Right lung (tissue), 10 donors: ENCODE results near the gene ZMPSTE24. TPM values are rescaled to one million over a fixed set of nuclear protein-coding genes. Genes with fewer than 3 reads are reported as not detected.
A peak's percentile ranks its signal among the peaks of the same experiment; 100 is the strongest.
"Not testable (repeated sequence)": the region's sequence is repeated elsewhere in the genome, so short reads cannot be mapped to it uniquely, and the experiment has no call there.

Experiments
- DNase-seq, 2 donors: peaks; one replicate each; pipeline ENCODE4 v3.0.0-alpha.2; 2013
- long read RNA-seq, 8 donors: transcript quantifications; one replicate each; lab custom pipeline, GENCODE V29; 2026
- polyA plus RNA-seq, 5 donors: library from polyadenylated mRNA; unstranded; fragments of 120-200 nt; gene quantifications; one replicate each; pipeline versions ENCODE4 v1.2.1 to v1.2.3, GENCODE V29; 2013; ENCODE audit warnings: inconsistent platforms in 1 of 5, low replicate concordance in 1 of 5; ENCODE audit not compliant: insufficient read length in 5 of 5, insufficient read depth in 1 of 5

Gene ZMPSTE24
- 10 to 100 TPM; 39.8 to 56.5 (median 44.4) TPM for polyA plus RNA-seq
- long read RNA-seq, donor 1, transcript ZMPSTE24-201 (10 exons, 3,108 nt), result major isoform, 10 of 17 reads
- long read RNA-seq, donor 1, transcript ZMPSTE24-203 (2 exons, 530 nt), result minor isoform, 7 of 17 reads
- long read RNA-seq, donor 1, partial matches to known transcripts, result 0 of 17 reads
- long read RNA-seq, donor 1, other reads (novel, unspliced or antisense), result 0 of 17 reads
- long read RNA-seq, donor 2, transcript ZMPSTE24-201 (10 exons, 3,108 nt), result major isoform, 9 of 12 reads
- long read RNA-seq, donor 2, partial matches to known transcripts, result 0 of 12 reads
- long read RNA-seq, donor 2, other reads (novel, unspliced or antisense), result 0 of 12 reads
- long read RNA-seq, donor 3, transcript ZMPSTE24-201 (10 exons, 3,108 nt), result major isoform, 10 of 14 reads
- long read RNA-seq, donor 3, partial matches to known transcripts, result 0 of 14 reads
- long read RNA-seq, donor 3, other reads (novel, unspliced or antisense), result 0 of 14 reads
- long read RNA-seq, donor 4, partial matches to known transcripts, result 13 of 16 reads
- long read RNA-seq, donor 4, other reads (novel, unspliced or antisense), result 0 of 16 reads
- long read RNA-seq, donor 5, transcript ZMPSTE24-201 (10 exons, 3,108 nt), result major isoform, 11 of 16 reads
- long read RNA-seq, donor 5, transcript ZMPSTE24-203 (2 exons, 530 nt), result minor isoform, 5 of 16 reads
- long read RNA-seq, donor 5, partial matches to known transcripts, result 0 of 16 reads
- long read RNA-seq, donor 5, other reads (novel, unspliced or antisense), result 0 of 16 reads
- long read RNA-seq, donor 6, transcript ZMPSTE24-201 (10 exons, 3,108 nt), result minor isoform, 7 of 41 reads
- long read RNA-seq, donor 6, transcript ZMPSTE24-203 (2 exons, 530 nt), result major isoform, 15 of 41 reads
- long read RNA-seq, donor 6, partial matches to known transcripts, result 19 of 41 reads
- long read RNA-seq, donor 6, other reads (novel, unspliced or antisense), result 0 of 41 reads
- long read RNA-seq, donor 7, transcript ZMPSTE24-201 (10 exons, 3,108 nt), result major isoform, 10 of 13 reads
- long read RNA-seq, donor 7, partial matches to known transcripts, result 0 of 13 reads
- long read RNA-seq, donor 7, other reads (novel, unspliced or antisense), result 0 of 13 reads
- long read RNA-seq, donor 8, partial matches to known transcripts, result 0 of 5 reads
- long read RNA-seq, donor 8, other reads (novel, unspliced or antisense), result 0 of 5 reads

GRCh38 chr1:40257688-40258444 is at the start of gene ZMPSTE24:
Gene ZMPSTE24 (plus strand): TSS chr1:40258236. CDS start chr1:40258272, 36 bp downstream.
- peak; percentile 94 to 95 for DNase-seq

- DNase-seq, result no peak
These were observed 47.4 kb upstream of the ZMPSTE24 start for GRCh38 chr1:40210511-40211204.

GRCh38 chr1:40218333-40218732 is 39.7 kb upstream of the ZMPSTE24 start:
- DNase-seq, result no peak

GRCh38 chr1:40221471-40221905 is 36.5 kb upstream of the ZMPSTE24 start:
- DNase-seq, result not testable (repeated sequence)

GRCh38 chr1:40221977-40222772 is 35.9 kb upstream of the ZMPSTE24 start:
- no peak for DNase-seq

- no peak for DNase-seq
These were observed 34.0 kb upstream of the ZMPSTE24 start for GRCh38 chr1:40224040-40224439.

- no peak for DNase-seq
These were observed 31.8 kb upstream of the ZMPSTE24 start for GRCh38 chr1:40226192-40226591.

GRCh38 chr1:40232444-40232843 is 25.6 kb upstream of the ZMPSTE24 start:
- no peak for DNase-seq

- DNase-seq, result no peak
These were observed 18.4 kb upstream of the ZMPSTE24 start for GRCh38 chr1:40239626-40240025.

- no peak for DNase-seq
These were observed 17.6 kb upstream of the ZMPSTE24 start for GRCh38 chr1:40240390-40240789.

- no peak for DNase-seq
These were observed 16.7 kb upstream of the ZMPSTE24 start for GRCh38 chr1:40241362-40241761.

GRCh38 chr1:40243351-40243750 is 14.7 kb upstream of the ZMPSTE24 start:
- no peak for DNase-seq

GRCh38 chr1:40244138-40244744 is 13.8 kb upstream of the ZMPSTE24 start:
- DNase-seq, result no peak

GRCh38 chr1:40245686-40246085 is 12.3 kb upstream of the ZMPSTE24 start:
- DNase-seq, result no peak

GRCh38 chr1:40247655-40248054 is 10.4 kb upstream of the ZMPSTE24 start, which contains the start of gene TMCO2:
Gene TMCO2 (plus strand): TSS chr1:40247937. CDS start chr1:40247994, 57 bp downstream.
- no peak for DNase-seq

GRCh38 chr1:40248412-40248811 is 9.6 kb upstream of the ZMPSTE24 start:
- DNase-seq, result no peak

GRCh38 chr1:40251456-40251855 is 6.6 kb upstream of the ZMPSTE24 start:
- no peak for DNase-seq

- DNase-seq, result no peak
These were observed 5.4 kb upstream of the ZMPSTE24 start for GRCh38 chr1:40252601-40253000.

- no peak for DNase-seq
These were observed 2.8 kb upstream of the ZMPSTE24 start for GRCh38 chr1:40255231-40255630.
